Measurements from ENCODE around the gene AMN1.

The AMN1 gene

GRCh38 chr12:31627456-31628054 lies 101.3 kb downstream of the AMN1 start:
- DNase-seq: no peak

GRCh38 chr12:31626270-31626995 lies 102.4 kb downstream of the AMN1 start:
- no peak for DNase-seq

- DNase-seq: no peak
These were observed 106.8 kb downstream of the AMN1 start for GRCh38 chr12:31622038-31622437.
